Measurements from ENCODE around the gene RCAN2.

DNA sequence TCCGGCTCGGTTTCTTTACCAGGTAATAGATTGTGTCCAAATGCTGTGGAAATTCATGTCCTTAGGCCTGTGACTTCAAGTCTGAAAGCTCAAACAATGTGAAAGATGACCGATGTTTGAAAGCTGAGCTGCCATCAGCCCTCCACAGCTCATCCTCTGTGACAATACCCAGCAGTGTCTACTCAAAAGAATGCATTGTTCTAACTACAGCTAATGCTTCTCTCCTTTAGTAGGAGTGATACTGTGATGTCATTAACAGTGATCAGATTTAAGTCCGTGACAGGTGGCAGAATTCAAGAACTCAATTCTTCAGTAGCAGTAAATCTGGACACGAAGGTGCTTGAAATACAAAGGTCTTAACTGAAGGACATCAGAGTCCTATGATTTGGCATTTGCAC, 97.3 kb downstream of the RCAN2 start:
- no peak for TF ChIP-seq EZH2 (IDR thresholded peaks at IDR 0.05; ENCODE audit: borderline replicate concordance, insufficient read depth, low read depth, low read length, poor library complexity, severe bottlenecking)
- TF ChIP-seq, protein P1, sequence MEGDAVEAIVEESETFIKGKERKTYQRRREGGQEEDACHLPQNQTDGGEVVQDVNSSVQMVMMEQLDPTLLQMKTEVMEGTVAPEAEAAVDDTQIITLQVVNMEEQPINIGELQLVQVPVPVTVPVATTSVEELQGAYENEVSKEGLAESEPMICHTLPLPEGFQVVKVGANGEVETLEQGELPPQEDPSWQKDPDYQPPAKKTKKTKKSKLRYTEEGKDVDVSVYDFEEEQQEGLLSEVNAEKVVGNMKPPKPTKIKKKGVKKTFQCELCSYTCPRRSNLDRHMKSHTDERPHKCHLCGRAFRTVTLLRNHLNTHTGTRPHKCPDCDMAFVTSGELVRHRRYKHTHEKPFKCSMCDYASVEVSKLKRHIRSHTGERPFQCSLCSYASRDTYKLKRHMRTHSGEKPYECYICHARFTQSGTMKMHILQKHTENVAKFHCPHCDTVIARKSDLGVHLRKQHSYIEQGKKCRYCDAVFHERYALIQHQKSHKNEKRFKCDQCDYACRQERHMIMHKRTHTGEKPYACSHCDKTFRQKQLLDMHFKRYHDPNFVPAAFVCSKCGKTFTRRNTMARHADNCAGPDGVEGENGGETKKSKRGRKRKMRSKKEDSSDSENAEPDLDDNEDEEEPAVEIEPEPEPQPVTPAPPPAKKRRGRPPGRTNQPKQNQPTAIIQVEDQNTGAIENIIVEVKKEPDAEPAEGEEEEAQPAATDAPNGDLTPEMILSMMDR (IDR thresholded peaks at IDR 0.05) = no peak

Measured in B cell (primary cell).